Renal cortex interstitium (tissue), 11 donors: ENCODE results near the gene RBX1. TPM values are rescaled to one million over a fixed set of nuclear protein-coding genes. Genes with fewer than 3 reads are reported as not detected.

ENCODE experiments used
- DNase-seq, 11 donors: peaks; one replicate each; pipeline ENCODE4 v3.0.0-alpha.2; 2013; ENCODE audit warnings: low read depth in 9 of 11, low spot score in 4 of 11; ENCODE audit errors: extremely low read depth in 1 of 11
- polyA plus RNA-seq, 3 donors: library from polyadenylated mRNA; unstranded; fragments of 120-200 nt; gene quantifications; one replicate each; pipeline ENCODE4 v1.2.1, GENCODE V29; 2013; ENCODE audit not compliant: insufficient read length in 3 of 3

RBX1 gene
- polyA plus RNA-seq, 3 donors = 62.6 to 76.6 (median 75.4) TPM

- DNase-seq = no peak
These were observed 4.4 kb downstream of the RBX1 start for GRCh38 chr22:40955571-40955970.

GRCh38 chr22:40957601-40958000 is 6.4 kb downstream of the RBX1 start:
- DNase-seq = no peak

GRCh38 chr22:40958299-40958698 is 7.1 kb downstream of the RBX1 start:
- DNase-seq = no peak

- DNase-seq = no peak
These were observed 9.0 kb downstream of the RBX1 start for GRCh38 chr22:40960145-40960544.

GRCh38 chr22:40965936-40966725 is 15.0 kb downstream of the RBX1 start:
- no peak for DNase-seq

- DNase-seq = no peak
These were observed 15.5 kb downstream of the RBX1 start for GRCh38 chr22:40966726-40967085.

- no peak for DNase-seq
These were observed 16.1 kb downstream of the RBX1 start for GRCh38 chr22:40967111-40967760.

GRCh38 chr22:40972587-40972986 is 21.4 kb downstream of the RBX1 start:
- DNase-seq = no peak

GRCh38 chr22:40973144-40973543 is 22.0 kb downstream of the RBX1 start:
- DNase-seq = no peak

GRCh38 chr22:40975366-40975765 is 24.2 kb downstream of the RBX1 start:
- no peak for DNase-seq

- no peak for DNase-seq
These were observed 25.9 kb downstream of the RBX1 start for GRCh38 chr22:40976866-40977700.

GRCh38 chr22:40979198-40979597 is 28.0 kb downstream of the RBX1 start:
- no peak for DNase-seq

GRCh38 chr22:40979871-40980270 is 28.7 kb downstream of the RBX1 start:
- DNase-seq = no peak

GRCh38 chr22:40982482-40983385 is 31.6 kb downstream of the RBX1 start:
- DNase-seq = no peak

- no peak for DNase-seq
These were observed 40.1 kb downstream of the RBX1 start for GRCh38 chr22:40991298-40991697.

GRCh38 chr22:40995821-40996220 is 44.6 kb downstream of the RBX1 start:
- DNase-seq = no peak

- no peak for DNase-seq
These were observed 46.3 kb downstream of the RBX1 start for GRCh38 chr22:40997520-40997919.

- DNase-seq = no peak
These were observed 48.9 kb downstream of the RBX1 start for GRCh38 chr22:41000040-41000565.
